Medulla oblongata (tissue), 1 donor: ENCODE measurements around the gene CCDC88C.
"Not testable (repeated sequence)": the region's sequence is repeated elsewhere in the genome, so short reads cannot be mapped to it uniquely, and the experiment has no call there.

Source experiments
- DNase-seq: peaks from one replicate; pipeline ENCODE4 v3.0.0-alpha.2; 2015; ENCODE audit errors: extremely low spot score

Gene CCDC88C, protein sequence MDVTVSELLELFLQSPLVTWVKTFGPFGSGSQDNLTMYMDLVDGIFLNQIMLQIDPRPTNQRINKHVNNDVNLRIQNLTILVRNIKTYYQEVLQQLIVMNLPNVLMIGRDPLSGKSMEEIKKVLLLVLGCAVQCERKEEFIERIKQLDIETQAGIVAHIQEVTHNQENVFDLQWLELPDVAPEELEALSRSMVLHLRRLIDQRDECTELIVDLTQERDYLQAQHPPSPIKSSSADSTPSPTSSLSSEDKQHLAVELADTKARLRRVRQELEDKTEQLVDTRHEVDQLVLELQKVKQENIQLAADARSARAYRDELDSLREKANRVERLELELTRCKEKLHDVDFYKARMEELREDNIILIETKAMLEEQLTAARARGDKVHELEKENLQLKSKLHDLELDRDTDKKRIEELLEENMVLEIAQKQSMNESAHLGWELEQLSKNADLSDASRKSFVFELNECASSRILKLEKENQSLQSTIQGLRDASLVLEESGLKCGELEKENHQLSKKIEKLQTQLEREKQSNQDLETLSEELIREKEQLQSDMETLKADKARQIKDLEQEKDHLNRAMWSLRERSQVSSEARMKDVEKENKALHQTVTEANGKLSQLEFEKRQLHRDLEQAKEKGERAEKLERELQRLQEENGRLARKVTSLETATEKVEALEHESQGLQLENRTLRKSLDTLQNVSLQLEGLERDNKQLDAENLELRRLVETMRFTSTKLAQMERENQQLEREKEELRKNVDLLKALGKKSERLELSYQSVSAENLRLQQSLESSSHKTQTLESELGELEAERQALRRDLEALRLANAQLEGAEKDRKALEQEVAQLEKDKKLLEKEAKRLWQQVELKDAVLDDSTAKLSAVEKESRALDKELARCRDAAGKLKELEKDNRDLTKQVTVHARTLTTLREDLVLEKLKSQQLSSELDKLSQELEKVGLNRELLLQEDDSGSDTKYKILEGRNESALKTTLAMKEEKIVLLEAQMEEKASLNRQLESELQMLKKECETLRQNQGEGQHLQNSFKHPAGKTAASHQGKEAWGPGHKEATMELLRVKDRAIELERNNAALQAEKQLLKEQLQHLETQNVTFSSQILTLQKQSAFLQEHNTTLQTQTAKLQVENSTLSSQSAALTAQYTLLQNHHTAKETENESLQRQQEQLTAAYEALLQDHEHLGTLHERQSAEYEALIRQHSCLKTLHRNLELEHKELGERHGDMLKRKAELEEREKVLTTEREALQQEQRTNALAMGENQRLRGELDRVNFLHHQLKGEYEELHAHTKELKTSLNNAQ (N-terminal part only)

DNA sequence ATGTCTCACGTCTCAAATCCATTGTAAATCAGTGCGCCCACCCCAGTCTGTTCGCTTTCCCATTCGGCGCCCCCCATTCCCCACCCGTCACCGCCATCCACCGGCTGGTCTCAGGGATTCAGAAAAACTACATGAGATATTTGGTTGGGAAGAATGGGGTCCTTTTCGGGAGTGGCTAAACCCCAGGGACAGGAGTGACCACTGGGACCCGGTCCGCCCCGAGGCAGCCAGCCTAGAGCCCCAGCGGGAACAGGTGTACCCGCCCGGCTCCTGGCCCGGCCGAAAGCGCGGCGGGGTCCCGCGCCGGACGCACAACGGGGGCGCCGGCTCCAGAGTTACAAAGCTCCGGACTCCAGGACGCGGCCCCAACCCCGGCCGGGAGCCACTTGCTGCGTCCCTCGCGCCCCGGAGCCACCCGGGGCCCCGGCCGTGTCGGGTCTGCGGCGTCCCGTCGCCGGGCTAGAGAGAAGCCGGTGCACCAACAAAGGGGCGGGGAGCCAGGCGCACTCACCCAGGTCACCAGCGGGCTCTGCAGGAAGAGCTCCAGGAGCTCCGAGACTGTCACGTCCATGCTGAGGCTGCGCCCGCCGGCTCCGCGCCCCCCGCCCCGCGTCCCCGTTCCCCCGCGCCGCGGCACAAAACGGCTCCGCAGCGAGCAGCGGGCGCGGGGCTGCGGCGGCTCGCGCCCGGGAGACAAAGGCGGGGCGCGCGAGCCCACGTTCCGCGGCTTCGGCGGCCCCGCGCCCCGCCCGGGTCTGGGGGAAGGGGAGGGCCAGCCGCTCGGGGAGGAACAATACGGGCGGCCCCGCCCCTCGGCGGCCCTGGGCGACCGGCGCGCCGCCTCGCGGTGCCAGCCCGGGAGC is at the start of gene CCDC88C:
Gene CCDC88C, minus strand, starts transcription at position 701 of the 863 bp plus-strand sequence. Its CDS starts 130 bp downstream, at position 571.
- peak; percentile 64 for DNase-seq

DNA sequence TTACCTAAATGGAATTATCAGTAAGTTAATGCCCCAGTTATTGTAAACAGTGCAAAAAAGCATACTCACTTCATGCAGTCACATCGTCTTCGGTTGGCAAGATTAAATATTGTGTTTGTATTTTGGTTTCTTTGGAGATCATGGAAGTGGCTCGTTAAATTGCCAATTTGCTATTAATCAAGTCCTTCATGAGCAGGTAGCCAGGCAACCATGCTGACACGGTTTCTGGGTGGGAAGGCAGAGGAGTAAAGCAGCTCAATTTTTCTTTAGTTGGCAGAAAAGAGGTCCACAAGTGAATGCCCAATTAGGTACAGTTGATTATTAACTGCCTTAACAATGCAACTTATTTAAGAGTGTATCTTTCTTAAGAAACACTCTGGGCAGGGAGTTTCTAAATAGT is 48.6 kb upstream of the CCDC88C start:
- DNase-seq = no peak

DNA sequence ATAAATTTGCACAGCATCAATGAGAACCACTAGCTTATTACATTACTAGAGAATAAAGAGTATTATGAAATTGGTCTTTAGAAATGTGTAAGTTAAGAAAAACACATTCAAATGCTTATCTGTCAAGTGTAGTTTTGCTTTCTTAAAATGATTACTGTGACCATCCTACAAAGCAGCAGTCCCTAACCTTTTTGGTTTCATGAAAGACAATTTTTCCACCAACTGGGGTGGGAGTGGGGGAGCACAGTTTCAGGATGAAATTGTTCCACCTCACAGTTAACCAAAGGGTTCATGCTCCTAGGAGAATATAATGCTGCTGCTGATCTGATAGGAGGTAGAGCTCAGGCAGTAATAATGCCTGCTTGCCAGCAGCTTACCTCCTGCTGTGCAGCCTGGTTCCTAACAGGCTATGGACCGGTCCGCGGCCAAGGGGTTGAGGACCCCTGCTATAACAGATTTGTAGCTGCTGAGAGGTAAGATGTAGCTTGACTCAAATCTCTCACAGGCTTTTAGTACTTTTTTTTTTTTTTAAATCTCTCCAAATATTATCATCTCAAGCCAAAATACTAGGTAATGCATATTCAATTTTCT is 47.1 kb upstream of the CCDC88C start:
- no peak for DNase-seq

DNA sequence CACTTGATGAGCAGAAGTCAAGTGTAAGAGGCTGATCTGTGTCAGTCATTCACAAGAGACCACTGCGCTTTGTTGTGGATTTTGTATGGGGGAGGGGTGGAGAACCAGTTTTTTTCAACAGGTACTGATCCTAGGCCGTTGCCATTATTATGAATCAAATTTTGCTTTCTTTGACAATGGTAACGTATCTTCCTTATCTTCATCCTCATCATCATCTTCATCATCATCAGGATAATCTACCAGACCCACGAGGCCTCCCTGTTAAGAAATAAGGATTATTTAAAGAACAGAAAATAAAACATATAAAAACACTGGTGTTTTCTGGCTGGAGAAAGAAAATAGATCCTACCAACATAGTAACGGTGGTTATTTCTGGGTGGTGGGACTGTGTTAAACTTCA is 41.0 kb upstream of the CCDC88C start:
- no peak for DNase-seq

DNA sequence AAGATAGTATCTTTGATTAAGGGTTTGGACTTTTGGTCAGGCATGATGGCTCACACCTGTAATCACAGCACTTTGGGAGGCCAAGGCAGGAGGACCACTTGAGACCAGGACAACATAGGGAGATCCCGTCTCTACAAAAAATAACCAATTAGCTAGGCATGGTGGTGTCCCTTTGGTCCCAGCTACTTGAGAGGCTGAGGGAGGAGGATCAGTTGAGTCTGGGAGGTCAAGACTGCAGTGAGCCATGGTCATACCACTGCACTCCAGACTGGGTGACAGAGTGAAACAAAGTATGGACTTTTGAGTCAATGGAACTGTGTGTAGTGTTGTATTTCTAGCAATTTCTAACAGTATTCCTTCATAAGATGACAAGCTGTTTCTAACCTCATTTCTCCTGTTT is 38.7 kb upstream of the CCDC88C start:
- DNase-seq = no peak

DNA sequence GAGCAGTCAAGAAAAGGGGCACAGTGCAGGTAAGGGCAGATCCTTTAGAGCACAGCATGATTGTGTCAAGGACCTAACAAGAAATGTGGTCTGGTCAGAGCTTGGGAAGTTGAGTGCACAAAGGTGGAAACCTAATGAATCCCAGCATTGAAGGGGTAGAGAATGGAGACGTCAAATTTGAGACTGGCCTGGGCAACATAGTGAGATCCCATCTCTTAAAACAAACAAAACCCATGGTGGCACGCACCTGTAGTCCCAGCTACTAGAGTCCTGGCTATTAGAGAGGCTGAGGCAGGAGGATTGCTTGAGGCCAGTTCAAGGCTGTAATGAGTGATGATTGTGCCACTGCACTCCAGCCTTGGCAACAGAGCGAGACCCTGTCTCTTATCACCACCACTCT is 37.0 kb upstream of the CCDC88C start:
- DNase-seq = no peak

DNA sequence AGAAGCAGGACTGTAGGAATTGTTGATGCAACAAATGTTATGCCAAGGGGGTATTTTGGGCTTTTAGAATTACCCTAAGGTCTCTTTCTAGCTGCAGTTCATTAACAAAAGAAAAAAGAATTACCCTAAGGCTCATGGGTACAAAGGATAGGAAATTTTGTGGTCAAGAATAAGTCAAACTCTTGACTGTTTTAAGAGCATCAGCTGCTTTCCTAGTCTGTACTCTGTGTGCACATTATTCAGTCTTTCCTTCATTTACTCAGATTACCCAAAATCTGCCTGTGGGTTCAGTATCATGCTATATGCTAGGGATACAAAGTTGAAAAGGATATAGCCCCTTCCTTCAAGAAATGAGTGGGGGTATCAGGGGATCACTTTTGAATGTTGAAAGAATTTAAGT is 36.5 kb upstream of the CCDC88C start:
- DNase-seq = no peak

DNA sequence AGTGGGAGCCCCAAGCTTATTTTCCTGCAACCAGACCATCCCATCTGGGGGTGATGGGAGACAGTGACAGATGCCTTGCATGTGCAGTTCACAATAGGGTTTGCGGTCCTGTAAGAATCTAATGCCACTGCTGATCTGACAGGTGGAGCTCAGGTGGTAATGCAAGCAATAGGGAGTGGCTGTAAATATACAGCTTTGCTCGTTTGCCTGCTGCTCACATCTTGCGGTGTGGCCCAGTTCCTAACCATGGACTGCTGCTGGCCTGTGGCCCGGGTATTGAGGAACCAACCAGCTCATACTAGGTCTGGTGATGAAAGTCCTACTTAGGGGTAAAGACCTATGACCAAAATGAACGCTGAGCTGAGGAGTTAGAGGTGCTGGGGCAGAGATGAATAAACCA is 36.1 kb upstream of the CCDC88C start:
- no peak for DNase-seq

DNA sequence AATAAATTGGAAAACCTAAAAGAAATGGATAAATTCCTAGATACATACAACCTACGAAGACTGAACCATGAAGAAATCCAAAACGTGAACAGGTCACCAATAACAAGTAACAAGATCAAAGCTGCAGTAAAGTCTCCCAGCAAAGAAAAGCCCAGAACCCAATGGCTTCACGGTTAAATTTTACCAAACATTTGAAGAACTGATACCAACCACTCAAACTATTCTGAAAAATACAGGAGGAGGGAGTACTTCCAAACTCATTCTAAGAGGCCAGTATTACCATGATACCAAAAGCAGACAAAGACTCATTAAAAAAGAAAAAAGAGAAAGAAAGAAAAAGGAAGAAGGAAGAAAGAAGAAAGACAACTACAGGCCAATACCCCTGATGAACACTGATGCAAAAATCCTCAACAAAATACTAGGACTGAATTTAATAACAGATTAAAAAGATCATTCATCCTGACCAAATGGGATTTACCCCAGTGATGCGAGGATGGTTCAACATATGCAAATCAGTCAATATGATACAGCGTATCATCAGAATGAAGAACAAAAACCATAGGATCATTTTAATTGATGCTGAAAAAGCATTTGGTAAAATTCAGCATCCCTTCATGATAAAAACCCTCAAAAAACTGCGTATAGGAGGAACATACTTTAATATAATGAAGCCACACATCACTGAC is 26.9 kb upstream of the CCDC88C start:
- no peak for DNase-seq

DNA sequence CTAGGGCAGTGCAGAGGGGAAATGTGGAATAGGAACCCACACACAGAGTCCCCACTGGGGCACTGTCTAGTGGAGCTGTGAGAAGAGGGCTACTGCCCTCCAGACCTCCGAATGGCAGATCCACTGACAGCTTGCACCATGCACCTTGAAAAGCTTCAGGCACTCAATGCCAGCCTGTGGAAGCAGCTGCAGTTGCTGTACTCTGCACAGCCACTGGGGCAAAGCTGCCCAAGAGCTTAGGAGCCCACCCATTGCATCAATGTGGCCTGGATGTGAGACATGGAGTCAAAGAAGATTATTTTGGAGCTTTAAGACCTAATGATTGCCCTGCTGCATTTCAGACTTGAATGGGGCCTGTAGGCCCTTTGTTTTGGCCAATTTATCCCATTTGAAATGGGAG is 21.7 kb upstream of the CCDC88C start:
- DNase-seq = no peak

DNA sequence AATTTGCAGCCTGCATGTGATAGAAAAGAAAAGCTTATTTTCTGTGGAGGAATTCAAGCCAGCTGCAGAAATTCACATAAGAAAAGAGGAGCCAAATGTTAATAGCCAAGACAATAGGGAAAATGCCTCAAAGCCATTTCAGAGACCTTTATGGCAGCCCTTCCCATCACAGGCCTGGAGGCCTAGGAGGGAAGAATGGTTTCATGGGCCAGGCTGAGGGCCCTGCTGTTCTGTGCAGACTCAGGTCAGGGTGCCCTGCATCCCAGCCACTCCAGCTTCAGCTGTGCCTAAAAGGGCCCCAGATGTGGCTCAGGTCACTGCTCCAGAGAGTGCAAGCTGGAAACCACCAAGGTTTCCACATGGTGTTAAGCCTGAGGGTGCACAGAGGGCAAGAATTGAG is 21.2 kb upstream of the CCDC88C start:
- DNase-seq = no peak

DNA sequence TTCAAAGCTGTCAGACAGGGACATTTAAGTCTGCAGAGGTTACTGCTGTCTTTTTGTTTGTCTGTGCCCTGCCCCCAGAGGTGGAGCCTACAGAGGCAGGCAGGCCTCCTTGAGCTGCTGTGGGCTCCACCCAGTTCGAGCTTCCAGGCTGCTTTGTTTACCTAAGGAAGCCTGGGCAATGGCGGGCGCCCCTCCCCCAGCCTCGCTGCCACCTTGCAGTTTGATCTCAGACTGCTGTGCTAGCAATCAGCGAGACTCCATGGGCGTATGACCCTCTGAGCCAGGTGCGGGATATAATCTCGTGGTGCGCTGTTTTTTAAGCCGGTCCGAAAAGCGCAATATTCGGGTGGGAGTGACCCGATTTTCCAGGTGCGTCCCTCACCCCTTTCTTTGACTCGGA is 18.6 kb upstream of the CCDC88C start:
- not testable (repeated sequence) for DNase-seq

DNA sequence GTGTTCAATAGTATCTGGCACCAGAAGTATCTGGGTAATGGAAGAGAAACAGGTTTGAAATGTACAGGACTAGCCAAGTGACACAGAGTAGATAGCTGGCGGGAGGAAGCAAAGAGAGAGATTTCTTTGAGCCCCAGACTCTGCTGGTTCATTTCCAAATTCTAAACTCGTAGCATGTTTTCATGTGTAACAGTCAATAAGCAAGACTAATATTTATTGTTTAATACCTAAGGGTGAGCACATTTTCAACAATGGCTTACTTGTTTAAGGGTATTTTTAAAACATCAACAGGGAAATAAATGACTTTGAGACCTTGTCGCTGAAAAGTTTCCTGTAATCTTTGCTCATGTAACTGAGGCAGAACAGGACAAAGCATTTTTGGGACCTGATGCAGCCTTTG is 11.8 kb upstream of the CCDC88C start:
- DNase-seq = no peak

DNA sequence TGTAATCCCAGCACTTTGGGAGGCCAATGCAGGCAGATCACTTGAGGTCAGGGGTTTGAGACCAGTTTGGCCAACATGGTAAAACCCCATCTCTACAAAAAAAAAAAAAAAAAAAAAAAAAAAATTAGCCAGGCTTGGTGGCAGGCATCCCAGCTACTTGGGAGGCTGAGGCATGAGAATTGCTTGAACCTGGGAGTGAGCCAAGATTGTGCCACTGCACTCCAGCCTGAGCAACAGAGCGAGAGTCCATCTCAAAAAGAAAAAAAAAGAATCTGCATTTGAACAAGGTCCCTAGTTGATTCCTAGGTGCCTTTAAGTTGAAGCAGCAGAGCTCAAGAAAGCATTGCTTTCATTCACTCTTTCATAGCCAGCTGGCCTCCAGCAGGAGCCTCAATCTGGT is 11.3 kb upstream of the CCDC88C start:
- not testable (repeated sequence) for DNase-seq

DNA sequence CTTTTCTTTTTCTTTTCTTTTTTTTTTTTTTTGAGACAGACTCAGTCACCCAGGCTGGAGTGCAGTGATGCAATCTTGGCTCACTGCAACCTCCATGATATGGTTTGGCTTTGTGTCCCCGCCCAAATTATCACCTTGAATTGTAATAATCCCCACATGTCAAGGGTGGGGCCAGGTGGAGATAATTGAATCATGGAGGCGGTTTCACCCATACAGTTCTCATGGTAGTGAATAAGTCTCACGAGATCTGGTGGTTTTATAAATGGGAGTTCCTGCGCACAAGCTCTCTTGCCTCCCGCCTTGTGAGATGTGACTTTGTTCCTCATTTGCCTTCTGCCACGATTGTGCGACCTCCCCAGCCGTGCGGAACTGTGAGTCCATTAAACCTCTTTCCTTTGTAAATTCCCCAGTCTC is 7.9 kb upstream of the CCDC88C start:
- DNase-seq = not testable (repeated sequence)

DNA sequence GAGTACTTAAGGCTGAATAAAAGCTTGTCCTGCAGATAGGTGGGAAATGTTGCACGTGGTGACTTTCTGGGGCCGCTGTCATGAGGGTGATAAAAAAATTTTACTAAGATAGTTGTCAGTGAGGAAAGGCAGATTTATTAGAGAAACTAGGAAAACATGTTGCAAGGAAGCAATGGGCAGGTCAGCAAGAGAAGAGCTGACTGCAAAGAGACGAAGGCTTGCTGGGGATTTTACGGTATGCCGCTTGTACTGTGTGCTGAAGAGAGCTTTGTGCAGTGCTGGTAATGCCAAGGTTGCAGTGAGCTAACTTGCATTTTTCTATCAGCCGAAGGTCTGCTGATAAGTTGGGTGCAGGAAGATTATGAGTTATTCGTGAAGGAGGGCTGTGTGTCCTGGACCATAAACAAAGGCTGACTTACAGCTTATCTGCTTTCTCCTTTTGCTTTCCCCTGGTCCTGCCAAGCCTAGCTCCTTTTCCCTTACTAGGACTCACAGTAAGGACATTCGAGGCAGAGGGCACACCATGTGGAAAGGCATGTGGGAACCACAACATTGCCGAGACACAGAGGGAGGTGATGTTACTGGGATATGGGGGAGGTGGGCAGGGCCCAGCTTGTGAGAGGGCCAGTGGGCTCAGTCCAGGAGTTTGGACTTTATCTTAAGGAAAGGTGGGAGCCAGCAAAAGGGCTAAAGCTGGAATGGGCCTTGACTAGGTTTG is 7.4 kb upstream of the CCDC88C start:
- DNase-seq = no peak

DNA sequence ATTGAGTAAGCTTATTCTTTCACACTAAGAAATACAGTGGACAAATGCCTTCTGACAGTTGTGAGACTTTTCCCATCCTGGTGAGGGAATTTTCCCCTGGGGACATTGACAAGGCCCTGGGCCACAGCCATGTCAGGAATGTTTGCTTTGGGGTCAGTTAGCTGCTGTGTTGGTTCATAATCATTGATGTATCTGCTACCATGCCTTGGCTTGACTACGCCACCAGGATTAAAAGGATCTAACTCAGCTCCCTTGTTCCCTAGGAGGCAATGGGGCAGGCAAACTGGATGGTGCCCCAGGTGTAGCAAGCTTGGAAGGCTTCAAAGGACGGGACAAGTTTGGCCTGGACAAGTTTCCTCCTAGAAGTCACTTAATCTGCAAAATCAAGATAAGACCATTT is 3.1 kb upstream of the CCDC88C start:
- DNase-seq = no peak

DNA sequence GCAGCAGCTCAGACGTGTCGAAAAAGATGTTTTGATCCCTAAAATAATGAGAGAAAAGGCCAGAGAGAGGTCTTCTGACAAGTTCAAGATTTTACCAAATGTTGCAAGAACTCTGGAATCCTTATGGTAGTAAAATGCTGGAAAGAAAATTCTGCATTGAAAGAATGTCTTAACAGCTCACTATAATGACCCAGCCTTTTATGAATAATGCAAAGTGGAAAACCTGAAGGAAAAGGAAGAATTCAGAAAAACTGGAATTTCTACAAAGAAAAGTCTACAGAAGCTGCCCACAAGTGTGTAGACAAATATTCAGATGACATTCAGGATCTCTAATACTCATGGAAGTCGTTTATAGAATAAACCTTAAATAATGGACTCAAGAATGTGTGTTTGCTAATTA is 1.8 kb upstream of the CCDC88C start:
- DNase-seq = no peak

DNA sequence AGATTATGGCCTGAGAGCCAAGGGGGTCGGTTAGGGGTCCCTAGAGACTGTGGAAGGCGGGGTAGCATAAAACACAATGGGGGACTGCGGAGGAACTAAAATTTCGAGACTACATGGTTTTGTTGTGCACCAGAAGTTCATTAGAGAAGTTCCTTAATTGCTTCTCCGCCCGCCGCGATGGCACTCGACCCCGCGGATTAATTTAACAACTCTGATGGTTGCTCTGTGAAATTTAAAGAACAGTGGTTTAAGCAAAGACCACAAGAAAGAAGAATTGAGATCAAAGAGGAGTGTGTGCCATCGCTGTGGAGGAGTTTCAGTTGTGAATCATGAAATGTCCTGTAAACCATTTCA is 1.4 kb upstream of the CCDC88C start:
- DNase-seq = no peak
